GF-D8 (cell line): ENCODE data around the gene MRAP2.
"Not testable (repeated sequence)": the region's sequence is repeated elsewhere in the genome, so short reads cannot be mapped to it uniquely, and the experiment has no call there.

ENCODE experiments used
- DNase-seq: peaks from one replicate; lab custom pipeline; 2025; lab: John Stamatoyannopoulos, UW

Gene MRAP2

DNA sequence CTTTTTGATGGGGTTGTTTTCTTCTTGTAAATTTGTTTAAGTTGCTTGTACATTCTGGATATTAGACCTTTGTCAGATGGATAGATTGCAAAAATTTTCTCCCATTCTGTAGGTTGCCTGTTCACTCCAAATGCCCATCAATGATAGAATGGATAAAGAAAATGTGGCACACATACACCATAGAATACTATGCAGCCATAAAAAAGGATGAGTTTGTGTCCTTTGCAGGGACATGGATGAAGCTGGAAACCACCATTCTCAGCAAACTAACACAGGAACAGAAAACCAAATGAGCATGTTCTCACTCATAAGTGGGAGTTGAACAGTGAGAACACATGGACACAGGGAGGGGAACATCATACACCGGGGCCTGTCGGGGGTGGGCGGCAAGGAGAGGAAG, 1.6 kb upstream of the MRAP2 start:
- not testable (repeated sequence) for DNase-seq

DNA sequence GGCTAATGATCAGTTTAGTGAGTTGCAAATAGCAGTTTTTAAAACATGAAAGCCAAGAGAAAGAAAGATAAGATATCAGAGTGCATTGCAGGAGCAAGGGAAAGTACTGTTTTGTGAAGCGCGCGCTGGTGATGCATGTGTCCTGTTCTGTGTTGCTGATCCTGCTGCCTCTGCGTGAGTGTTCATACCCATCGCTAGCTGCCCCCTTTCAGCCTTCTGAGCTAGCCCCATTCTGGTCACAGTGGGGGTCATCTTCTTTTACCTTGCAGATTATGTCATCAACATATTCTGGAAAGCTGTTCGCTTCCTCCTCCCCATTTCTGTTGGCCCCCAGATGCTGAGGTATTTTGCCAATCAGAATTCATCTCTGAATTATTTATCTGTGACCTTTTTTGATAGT, 1.9 kb downstream of the MRAP2 start:
- DNase-seq: no peak

DNA sequence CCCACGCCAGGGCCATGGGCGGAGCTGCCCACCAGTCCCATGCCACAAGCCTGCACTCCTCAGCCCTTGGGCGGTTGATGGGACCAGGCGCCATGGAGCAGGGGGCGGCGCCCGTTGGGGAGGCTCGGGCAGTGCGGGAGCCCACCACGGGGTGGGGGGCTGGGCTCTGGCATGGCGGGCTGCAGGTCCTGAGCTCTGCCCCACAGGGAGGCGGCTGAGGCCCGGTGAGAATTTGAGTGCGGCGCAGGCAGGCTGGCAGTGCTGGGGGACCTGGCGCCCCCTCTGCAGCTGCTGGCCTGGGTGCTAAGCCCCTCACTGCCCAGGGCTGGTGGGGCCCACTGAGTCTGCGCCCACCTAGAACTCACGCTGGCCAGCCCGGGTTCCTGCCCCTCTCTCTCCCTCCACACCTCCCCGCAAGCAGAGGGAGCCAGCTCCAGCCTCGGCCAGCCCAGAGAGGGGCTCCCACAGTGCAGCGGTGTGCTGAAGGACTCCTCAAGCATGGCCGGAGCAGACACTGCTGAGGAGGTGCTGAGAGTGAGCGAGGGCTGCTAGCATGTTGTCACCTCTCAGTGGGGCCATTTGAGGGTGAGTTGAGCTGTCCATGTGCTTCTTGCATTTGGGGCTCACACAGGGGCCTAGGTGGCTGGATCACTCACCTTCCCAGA, 4.0 kb downstream of the MRAP2 start:
- DNase-seq: no peak

DNA sequence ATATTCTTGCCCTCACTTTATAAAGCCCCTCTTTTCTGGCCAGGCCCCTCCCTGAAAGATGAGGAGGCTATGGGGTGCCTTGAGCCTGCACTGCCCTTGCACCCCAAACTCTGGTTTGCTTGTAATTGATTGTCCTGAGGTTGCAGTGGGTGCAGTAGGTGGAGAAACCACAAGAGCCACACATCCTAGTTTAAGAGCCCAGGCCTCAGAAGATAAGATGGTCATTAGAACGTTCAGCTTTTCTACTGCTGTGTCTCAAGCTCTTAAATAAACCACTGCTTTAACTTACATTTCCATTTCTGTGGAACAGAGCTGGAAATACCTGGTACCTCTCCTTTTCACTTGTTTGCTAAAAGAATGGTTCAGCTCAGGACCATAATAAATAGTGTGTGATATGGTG, 9.0 kb downstream of the MRAP2 start:
- no peak for DNase-seq

DNA sequence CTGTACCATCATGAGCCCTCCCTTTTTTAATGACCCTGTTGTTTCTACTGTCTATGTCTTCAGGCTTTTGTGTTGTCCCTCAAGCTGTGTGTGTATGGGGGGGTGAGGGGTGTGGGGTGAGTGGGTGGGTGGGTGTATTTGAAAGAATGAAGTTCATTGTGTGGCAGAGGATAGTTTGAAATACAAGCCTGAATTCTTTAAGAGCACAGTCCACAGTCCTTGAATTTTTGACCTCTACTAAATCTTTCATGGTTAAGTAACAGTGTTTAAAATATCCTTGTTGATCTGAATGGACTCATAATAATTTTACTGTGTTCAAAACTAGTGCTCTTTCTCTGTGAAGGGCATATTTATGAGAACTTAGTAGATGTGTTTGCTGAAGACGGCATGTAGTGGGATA, 10.0 kb downstream of the MRAP2 start:
- DNase-seq: no peak

DNA sequence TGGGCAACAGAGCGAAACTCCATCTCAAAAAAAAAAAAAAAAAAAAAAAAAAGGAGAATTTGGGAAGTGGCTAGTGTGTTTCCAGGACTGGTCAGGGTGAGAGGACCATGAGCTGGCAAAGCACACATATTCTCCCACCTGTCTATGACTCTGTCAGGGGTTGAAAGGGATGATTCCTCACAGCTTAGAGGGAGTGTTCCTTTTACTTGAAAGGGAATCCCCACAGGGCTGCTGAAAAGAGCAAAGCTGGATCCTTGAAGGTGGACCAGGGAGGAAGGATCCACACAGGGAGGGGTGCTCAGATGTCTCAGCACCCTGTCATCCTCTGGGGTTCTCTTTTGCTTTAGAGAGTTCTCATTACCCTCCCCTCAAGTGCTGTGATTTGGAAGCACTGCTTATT, 13.2 kb downstream of the MRAP2 start:
- DNase-seq: no peak

DNA sequence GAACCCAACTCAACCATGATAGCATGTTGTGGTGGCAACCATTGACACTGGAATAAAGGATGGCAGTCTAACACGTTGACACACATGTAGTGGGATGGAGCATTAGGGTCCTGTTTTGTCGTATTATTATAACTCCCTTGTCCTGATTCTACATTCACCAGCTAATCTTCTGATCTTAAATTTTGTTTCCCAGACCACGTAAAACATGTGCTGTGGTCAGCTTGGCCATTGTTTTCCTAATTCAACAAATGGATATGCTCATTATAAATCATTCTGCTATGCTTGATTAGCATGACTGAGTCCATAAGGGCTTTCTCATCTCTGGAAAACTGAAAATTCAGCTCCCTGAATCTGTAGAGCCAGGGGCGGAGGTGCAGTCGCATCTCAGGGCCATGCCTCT, 15.0 kb downstream of the MRAP2 start:
- no peak for DNase-seq

DNA sequence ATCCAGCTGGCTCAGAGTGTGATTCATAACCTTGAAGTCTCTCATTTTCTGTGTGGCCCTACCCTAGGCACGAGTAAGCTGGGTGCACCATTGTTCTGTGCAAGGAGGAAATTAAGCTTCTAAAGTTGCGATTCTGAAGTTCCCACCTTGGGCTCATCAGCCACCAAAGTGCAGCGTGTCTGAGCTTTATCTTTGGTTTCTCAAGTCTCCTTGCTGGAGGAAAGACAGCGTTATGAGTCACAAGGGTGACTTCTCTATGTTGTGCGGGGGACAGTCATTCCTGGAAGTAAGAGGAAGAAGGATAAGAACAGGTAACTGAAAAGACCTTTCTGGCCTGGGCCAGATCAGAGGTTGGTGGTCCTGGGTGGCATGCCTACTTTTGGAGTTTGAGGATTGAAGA, 16.8 kb downstream of the MRAP2 start:
- DNase-seq: no peak

DNA sequence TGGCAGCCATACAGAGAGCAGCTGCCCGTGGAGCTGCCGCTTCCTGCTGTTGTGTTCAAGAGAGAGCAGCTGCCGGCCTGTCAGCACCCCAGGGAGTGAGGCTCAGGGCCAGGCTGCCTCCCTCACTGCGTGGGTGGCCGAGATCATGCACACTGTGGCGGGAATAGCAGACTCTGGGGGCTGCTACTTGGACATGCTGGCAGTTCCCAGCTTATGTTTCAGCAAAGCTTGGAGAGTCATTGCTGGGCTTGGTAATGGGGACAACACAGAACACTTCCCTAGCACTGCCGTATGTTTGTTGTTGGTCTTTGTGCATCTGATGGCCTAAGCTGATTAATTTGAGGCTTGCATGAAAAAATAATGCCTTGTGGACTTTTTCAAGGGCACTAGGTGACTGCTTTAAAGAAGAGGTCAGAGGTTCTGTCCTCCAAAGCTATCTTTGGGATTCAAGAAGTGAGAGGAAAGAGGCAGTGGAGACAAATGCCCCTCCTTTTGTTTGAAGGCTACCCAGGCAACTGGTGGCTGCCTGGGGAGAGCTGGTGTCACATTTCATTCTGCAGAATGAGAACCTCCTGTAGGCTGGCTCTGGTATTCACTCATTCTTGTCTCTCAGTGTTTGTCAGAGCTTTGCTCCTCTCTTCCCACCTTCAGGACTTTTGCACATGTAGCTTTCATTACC, 18.8 kb downstream of the MRAP2 start:
- DNase-seq: no peak

DNA sequence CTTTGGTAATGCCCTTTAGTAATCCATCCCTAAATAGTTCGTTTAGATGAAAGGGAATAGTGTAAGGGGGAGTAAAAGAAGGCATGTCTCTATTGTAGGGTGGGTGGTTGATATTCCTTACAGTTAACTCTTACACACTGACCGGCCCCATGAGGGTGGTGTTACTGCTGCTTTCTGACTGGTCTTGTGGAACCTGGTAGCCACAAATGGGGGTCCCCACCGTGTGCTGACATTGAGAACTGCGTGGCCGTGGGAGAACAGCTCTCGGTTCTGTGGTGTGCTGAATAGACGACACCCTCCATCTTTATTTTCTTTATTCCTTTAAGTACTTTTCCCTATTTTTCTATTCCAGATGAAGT, 19.3 kb downstream of the MRAP2 start:
- DNase-seq: no peak

DNA sequence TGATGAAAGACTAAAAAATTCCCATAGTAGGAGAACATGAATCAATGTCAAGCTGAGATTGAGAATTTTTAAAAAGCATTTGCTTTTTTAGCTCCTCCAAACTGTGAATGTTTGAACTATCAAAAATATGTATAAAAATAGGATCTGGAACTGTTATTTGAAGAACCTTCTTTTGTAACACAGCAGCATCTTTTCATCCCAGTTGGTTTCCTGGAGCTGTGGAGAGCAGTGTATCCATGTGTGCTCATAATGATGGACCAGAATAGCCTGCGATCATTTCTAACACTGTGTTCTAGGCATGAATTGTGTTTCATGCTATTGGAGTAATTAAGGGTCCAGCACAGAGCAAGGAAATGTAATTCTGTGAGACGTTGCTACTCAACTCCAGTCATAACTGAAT, 22.1 kb downstream of the MRAP2 start:
- DNase-seq: no peak

DNA sequence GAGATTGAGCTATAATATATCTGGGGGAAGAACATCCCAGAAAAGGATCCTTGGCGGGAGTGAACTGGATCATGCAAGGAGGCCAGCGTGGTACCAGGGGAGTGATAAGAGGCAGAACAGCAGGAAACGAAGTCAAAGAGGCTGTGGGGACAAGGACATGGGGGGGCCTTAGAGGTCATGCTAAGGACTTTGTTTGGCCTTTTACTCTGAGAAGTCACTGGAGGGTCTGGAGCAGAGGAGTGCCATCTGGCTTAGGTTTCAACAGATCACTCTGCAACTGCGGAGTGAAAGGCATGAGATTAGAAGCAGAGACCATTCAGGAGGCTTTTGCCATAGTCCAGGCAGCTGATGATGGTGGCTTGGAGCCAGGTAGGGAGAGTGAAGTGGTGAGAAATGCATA, 24.3 kb downstream of the MRAP2 start:
- DNase-seq: no peak

DNA sequence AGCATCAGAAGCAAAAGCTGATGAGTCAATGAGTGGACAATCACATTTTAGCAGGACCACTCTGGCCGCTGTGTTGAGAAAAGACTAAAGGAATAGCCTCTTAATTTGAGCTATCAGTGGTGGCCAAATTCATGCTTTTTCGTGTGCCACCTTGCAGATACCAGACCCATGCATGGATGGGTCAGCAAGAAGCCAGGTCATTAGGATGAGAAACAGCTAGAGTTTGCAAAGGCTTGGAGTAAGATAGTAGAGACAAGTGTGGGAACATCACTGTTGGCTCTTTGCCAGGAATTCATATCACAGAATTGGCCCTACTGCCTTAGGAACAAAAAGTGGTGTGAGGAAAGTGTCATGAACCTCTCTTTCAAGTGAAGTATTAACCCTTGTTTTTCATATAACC, 25.5 kb downstream of the MRAP2 start:
- no peak for DNase-seq

DNA sequence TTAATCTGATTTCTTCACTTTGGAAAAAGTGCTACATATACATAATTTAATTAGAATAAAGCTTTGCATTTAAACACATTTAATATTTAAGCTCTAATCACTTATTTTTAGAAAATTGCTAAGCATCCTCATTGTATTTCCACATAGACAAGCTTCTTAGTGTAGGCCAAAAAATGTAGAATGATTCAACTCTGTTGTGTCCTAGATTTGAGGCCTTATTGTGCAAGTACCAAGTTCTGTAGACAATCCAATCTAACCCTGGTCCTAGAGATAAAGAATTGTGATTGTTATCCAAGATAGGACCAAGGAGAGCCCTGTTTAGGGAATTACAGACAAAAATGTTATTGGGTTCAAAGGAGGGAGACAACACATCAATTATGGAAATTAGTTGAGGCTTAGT, 27.6 kb downstream of the MRAP2 start:
- DNase-seq: no peak

DNA sequence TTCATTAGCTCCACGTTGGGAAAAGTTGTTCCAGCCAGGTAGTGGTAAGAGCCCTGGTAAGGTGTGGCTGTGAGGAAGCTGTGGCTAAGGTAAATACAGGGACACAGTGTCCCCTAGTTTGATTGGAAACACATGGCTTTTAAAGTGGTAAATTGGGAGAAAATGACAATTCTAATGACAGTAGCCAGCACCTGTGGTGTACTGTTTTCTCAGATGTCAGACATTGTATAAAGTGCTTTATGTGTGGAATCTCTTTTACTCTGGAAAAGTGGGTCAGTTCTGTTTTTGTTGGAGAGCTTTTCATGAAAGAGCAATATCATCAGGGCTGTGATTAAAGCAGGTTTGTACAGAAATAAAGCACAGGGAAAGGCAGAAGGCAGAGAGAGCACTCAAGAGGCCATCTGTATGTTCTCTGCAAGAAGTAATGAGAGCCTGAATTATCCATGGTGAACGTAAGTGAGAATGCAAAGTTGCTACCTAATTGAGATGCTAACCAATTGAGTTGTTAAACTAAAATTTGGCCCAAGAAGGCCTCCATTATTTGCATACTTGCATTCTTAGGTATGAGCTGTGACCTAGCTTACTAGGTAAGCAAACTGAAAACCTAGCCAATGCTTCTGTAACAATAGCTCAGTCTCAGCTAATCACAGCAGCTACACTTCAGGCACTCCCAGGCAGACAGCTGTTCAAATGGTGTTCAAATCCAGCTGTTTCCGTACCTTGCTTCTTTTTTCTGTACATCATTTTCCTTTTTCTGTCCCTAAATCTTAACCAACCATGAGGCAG, 28.2 kb downstream of the MRAP2 start:
- no peak for DNase-seq

DNA sequence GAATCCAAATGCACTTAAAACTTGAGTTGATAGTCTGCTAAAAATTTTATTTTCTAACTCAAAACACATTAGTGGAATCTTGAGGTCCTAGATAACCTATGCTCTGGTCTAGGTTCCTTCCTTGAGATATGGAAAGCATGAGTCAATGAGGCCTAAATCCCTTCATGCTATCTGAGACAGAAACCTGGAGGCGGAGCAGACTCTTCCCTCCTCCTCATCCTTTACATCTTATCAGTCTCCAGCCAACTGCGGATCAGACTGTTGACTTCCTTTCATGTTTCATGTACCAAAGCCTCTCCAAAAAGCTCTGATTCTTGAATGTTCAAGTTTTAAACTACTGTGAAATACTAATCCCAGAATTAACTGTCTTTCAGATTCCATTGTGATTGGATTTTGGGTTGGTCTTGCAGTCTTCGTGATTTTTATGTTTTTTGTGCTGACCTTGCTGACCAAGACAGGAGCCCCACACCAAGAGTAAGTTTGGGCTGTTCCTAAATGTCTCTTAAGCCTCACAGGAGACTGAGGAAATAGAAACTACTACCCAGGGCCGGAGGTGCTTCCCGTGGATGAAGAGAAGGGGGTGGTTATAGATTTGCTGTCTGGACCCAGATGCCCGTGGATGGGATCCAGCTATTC, 29.1 kb downstream of the MRAP2 start:
- DNase-seq: no peak

DNA sequence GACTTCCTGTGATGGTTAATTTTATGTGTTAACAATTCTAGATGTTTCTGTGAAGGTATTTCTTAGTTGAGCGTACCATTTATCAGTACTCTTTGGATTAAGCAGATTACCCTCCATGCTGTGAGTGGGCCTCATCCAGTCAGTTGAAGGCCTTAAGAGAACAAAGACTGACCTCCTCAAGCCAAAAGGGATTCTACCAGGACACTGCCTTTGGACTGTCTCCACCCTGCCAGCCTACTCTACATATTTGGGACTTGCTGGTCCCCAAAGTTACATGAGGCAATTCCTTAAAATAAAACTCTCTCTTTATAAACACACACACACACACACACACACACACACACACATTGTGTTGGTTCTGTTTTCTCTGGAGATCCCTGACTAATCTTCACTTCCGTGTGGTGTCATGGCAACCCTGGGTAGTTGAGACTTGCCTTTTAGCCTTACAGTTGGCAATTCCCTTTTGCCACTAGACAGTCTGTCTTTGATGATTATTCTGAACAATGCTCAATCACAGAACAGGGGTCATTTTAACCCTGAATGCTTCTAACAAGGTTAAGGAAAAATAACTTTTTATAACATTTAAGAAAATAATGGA, 32.2 kb downstream of the MRAP2 start:
- no peak for DNase-seq

DNA sequence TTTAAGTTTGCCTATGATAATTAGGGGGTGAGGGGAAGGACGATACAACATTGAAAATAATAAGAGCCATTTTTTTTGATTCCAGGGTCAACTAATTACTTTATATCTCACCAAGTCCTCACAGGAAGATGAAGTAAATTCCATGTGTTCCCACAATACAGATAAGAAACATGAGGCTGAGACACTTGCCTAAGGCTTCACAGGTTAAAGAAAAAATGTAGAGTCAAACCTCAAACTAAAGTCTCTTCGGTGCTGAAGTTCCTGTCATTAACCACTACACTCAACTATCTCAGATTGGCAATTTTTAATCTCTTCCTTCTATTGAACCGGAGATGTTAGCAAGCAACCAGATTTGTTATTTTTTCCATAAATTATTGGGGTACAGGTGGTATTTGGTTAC, 33.0 kb downstream of the MRAP2 start:
- no peak for DNase-seq

DNA sequence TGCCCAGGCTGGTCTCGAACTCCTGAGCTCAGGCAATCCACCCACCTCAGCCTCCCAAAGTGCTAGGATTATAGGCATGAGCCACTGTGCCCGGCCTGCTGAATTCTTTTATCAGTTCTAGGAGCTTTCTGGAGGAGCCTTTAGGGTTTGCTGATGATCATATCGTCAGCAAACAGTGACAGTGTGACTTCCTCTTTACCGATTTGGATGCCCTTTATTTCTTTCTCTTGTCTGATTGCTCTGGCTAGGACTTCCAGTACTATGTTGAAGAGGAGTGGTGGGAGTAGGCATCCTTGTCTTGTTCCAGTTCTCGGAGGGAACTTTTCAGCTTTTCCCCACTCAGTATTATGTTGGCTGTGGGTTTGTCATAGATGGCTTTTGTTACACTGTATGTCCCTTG, 35.3 kb downstream of the MRAP2 start:
- not testable (repeated sequence) for DNase-seq

DNA sequence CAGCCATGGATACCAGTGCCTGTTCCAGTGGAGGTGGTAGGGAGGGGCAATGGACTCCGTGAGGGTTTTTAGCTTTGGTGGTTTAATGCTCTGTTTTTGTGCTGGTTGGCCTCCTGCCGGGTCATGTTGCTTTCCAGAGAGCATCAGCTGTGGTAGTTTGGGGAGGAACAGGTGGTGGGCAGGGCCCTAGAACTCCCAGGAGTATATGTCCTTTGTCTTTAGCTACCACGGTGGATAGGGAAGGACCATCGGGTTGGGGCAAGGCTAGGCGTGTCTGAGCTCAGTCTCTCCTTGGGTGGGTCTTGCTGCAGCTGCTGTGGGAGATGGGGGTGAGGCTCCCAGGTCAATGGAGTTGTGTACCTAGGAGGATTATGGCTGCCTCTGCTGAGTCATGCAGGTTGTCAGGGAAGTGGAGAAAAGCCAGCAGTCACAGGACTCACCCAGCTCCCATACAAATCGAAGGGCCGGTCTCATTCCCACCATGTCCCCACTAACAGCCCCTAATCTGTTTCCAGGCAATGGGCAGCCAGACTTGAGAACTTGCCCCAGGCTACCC, 38.9 kb downstream of the MRAP2 start:
- DNase-seq: no peak

DNA sequence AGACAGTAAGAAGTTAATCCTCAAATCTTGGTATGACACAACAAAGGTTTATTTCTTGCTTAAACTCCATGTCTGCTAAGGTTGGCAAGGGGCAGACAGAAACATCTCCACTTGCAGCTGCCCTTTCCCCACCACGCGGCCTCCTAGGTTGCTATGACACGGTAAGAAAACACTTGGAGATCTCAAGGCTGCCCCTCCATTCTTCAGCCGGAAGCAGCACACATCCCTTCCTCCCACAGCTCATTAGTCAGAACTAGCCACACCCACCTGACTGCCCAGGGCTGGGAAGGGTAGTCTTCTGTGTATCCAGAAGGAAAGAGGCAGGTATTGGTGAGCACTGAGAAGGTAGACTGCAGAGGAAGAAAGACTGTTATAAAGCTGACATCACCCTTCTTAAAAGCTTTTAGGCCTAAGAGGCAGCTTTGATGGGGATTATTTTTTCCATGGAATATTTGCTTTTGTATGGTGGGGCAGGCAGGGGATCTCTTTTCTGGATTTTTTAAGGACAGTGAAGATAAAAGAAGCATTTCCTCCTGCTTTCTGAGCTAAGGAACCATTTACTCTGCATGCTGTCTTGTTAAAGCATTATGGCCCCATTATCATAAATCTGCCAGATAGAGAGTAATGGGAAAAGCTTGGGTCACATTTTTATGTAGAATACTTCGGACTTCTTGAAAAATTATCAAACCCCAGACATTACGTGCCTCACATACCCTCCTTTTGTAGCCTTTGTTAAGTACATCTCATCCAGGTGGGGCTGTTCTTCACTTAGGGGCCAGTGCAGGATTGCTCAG, 41.6 kb downstream of the MRAP2 start:
- DNase-seq: no peak
